GM12875 (cell line): ENCODE measurements around the gene NSF.

Experiments used
- H3K4me3 ChIP-seq: one replicate; pipeline ENCODE4 v1.5.1; 2011; ENCODE audit warnings: low read depth, low read length, control low read depth
- CTCF ChIP-seq: IDR thresholded peaks from 2 replicates; pipeline ENCODE4 v1.5.1; 2011; ENCODE audit warnings: low read depth, mild to moderate bottlenecking, control low read depth, inconsistent platforms, low read length, moderate library complexity, borderline replicate concordance; ENCODE audit not compliant: insufficient read depth

NSF gene

GRCh38 chr17:46776298-46777005 lies 186.0 kb downstream of the NSF start:
- no peak overlapping the region for H3K4me3 ChIP-seq
- no peak for TF ChIP-seq CTCF

GRCh38 chr17:46777943-46778915 lies 187.8 kb downstream of the NSF start:
- TF ChIP-seq CTCF = no peak
- H3K4me3 ChIP-seq = no peak overlapping the region

DNA sequence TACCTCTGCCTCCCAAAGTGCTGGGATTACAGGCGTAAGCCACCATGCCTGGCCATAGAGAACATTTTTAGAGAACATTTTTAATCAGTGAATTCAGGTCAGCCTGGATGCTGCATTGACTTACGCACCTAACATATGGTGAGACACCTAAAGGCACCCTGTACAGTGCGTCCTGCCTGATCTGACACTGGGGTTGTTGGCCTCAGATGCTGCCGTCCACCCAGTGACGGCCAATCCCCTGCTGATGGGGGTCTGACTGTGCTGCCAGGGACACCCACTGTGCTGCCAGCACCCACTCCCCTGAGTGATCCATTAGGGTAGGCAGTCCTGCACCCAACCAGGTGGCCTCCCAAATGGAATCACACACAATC lies 189.5 kb downstream of the NSF start:
- no peak for TF ChIP-seq CTCF
- H3K4me3 ChIP-seq = no peak overlapping the region

- H3K4me3 ChIP-seq = no peak overlapping the region
Observed at GRCh38 chr17:46782250-46782953, 191.9 kb downstream of the NSF start.

GRCh38 chr17:46783031-46783593 lies 192.6 kb downstream of the NSF start:
- no peak for TF ChIP-seq CTCF
- no peak overlapping the region for H3K4me3 ChIP-seq

More at GRCh38 chr17:46782250-46782953, 191.9 kb downstream of the NSF start:
- peak; percentile 67 for TF ChIP-seq CTCF

DNA sequence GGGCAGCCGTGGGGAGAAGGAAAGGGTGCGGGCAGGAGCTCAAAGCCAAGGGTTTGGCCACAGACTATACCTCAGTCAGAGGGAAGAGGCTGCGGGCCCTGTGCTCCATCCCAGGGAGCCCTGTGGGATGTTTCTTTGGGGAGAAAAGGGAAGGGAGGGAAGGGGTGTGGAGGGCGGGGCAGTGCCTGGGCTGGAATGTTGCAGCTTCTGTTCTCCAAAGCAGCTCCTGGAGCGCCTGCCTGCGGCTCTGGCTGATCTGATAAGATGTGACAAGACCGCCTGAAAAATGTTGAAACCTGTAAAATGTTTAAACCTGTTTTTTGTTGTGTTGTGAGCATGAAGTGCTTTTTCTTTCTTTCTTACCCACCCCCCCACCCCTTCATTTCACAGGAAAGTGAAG lies 195.2 kb downstream of the NSF start:
- H3K4me3 ChIP-seq = no peak overlapping the region
- TF ChIP-seq CTCF = no peak
